Upper lobe of right lung (tissue), 1 donor: Measurements from ENCODE around the gene CABLES1. TPM values are rescaled to one million over a fixed set of nuclear protein-coding genes. Genes with fewer than 3 reads are reported as not detected.

Source experiments
- ATAC-seq: fragments of 200-7000 bp; cut with Tn5 transposase; one replicate; pipeline ENCODE4 v1.9.1; 2020; ENCODE audit warnings: mild to moderate bottlenecking, moderate library complexity
- DNase-seq: peaks from one replicate; pipeline ENCODE4 v3.0.0-alpha.2; 2020
- H3K27ac ChIP-seq: fragments of 200-600 bp; one replicate; pipeline ENCODE4 v1.8.0; 2022
- H3K27me3 ChIP-seq: fragments of 200-600 bp; one replicate; pipeline ENCODE4 v1.8.0; 2022; ENCODE audit warnings: mild to moderate bottlenecking
- H3K36me3 ChIP-seq: fragments of 200-600 bp; one replicate; pipeline ENCODE4 v1.8.0; 2022
- H3K4me1 ChIP-seq: fragments of 200-600 bp; one replicate; pipeline ENCODE4 v1.8.0; 2022
- H3K4me3 ChIP-seq: fragments of 200-600 bp; one replicate; pipeline ENCODE4 v1.8.0; 2022; ENCODE audit warnings: mild to moderate bottlenecking
- H3K9me3 ChIP-seq: fragments of 200-600 bp; one replicate; pipeline ENCODE4 v1.8.0; 2022
- intact Hi-C: fragments of 100-400 bp; cut with DNase I; formaldehyde crosslinking; loops from one replicate; pipeline ENCODE4 v1.11.0; 2022
- total RNA-seq: library from RNA; stranded (reverse); fragmentation: NEBNext Ultra II Directional; extraction: Animal tissue kit (Norgen Biotek cat#: 25700); gene quantifications from one replicate; pipeline ENCODE4 v1.2.1, GENCODE V29; 2021
- TF ChIP-seq, protein P1 (sequence below): fragments of 200-600 bp; IDR thresholded peaks from one replicate; pipeline ENCODE4 v1.8.0; 2022; ENCODE audit warnings: antibody characterized with exemption
- donor health status: DM: no; HTN: yes; CAD: no; lungs with severe emphysema.

CABLES1 gene
- total RNA-seq, 1 donor from 2014 or later, result 39.5 TPM

DNA sequence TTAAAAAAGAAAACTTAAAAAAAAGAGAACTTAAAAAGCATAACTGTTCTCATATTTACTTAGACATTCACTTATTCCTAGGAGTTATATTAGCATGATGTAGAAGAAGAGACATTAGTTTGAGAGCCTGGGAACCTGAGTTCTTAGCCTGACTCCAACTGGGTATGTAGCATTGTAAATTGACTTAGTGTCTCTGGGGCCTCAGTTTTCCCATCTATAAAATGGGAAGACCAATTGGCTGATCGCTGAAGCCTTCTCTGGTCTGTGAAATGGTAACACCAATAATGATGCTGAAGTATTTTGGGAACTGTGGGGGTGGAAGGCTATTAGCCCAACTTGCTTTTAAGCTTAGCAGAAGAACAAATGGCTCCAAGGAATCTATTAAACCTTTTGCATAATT, 55.9 kb downstream of the CABLES1 start:
- TF ChIP-seq, protein P1, sequence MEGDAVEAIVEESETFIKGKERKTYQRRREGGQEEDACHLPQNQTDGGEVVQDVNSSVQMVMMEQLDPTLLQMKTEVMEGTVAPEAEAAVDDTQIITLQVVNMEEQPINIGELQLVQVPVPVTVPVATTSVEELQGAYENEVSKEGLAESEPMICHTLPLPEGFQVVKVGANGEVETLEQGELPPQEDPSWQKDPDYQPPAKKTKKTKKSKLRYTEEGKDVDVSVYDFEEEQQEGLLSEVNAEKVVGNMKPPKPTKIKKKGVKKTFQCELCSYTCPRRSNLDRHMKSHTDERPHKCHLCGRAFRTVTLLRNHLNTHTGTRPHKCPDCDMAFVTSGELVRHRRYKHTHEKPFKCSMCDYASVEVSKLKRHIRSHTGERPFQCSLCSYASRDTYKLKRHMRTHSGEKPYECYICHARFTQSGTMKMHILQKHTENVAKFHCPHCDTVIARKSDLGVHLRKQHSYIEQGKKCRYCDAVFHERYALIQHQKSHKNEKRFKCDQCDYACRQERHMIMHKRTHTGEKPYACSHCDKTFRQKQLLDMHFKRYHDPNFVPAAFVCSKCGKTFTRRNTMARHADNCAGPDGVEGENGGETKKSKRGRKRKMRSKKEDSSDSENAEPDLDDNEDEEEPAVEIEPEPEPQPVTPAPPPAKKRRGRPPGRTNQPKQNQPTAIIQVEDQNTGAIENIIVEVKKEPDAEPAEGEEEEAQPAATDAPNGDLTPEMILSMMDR, result no peak
- intact Hi-C loops, result no loop called here
- Histone ChIP-seq H3K36me3 (no peaks in the 10 kb centered on the region), H3K27me3 (no peaks in the 10 kb centered on the region), H3K4me3 (no peak overlapping the region), H3K4me1 (peaks cover 35% of the 10 kb centered on the region), H3K9me3 (no peaks in the 10 kb centered on the region), H3K27ac (no peak overlapping the region)
- DNase-seq (no peak), ATAC-seq (no peak)

DNA sequence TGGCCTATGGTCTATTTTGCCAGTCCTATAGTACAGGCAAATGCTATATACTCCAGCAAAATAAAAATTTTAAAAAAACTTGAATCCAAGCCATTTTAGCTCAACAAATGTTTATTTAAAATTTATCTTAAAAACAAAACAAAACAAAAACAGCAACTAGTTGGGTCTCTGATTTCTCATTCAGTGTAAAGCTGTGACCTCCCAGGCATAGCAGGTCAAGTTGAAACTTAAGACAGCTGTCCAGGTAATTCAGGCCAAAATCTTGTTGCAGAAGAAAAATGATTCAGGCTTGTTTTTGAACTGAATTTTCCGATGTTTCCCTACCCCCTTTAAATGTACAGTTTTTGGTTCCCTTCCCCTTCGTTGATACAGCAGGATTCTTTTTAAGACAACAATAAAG, 58.5 kb downstream of the CABLES1 start:
- Histone ChIP-seq H3K27ac (no peak overlapping the region), H3K9me3 (no peaks in the 10 kb centered on the region), H3K36me3 (peaks cover 5% of the 10 kb centered on the region), H3K4me1 (peaks cover 42% of the 10 kb centered on the region), H3K27me3 (no peaks in the 10 kb centered on the region), H3K4me3 (no peak overlapping the region)
- no peak for ATAC-seq
- TF ChIP-seq, protein P1, result no peak
- intact Hi-C loops, result no loop called here
- no peak for DNase-seq

DNA sequence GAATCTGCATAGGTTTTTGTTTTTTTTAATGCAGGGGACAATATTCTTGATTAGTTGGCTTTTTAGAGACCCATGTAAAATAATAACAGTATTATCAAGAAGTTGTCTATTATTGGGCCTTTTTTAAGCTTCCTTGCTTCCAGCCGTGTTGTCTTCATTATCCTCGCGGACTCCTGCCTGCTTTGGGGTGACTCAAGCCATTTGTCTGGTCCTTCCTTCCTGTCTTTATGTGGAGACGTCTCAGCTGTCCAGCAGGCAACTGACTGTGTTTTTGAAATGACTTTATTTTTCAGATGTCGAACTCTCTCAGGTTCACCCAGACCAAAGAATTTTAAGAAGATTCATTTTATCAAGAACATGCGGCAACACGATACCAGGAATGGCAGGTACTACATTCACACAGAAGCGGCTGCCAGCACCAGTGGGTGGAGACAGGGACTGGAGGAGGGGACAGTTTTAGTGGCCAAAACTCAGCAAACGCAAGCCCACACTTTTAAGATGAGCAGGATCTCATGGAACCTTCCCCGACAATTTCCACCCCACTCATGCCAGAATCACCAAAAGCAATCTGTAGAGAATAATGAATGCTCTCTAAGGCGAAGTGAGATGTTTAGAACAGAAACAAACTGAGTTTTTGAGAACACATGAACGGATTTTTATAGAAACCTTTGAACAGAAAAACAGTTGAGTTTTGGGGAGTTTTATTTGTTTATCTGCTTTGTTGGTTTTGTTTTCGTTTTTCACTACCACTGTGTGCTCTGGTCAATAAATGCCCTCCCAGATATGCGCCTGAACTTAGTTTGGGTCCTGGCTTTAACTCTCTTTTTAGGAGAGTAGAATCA, 59.1 kb downstream of the CABLES1 start:
- intact Hi-C loops, result no loop called here
- ATAC-seq, result no peak
- Histone ChIP-seq H3K27ac (peak overlapping the region; percentile 42), H3K36me3 (peaks cover 5% of the 10 kb centered on the region), H3K4me1 (peaks cover 42% of the 10 kb centered on the region), H3K9me3 (no peaks in the 10 kb centered on the region), H3K27me3 (no peaks in the 10 kb centered on the region), H3K4me3 (no peak overlapping the region)
- no peak for DNase-seq
- TF ChIP-seq, protein P1, result no peak

DNA sequence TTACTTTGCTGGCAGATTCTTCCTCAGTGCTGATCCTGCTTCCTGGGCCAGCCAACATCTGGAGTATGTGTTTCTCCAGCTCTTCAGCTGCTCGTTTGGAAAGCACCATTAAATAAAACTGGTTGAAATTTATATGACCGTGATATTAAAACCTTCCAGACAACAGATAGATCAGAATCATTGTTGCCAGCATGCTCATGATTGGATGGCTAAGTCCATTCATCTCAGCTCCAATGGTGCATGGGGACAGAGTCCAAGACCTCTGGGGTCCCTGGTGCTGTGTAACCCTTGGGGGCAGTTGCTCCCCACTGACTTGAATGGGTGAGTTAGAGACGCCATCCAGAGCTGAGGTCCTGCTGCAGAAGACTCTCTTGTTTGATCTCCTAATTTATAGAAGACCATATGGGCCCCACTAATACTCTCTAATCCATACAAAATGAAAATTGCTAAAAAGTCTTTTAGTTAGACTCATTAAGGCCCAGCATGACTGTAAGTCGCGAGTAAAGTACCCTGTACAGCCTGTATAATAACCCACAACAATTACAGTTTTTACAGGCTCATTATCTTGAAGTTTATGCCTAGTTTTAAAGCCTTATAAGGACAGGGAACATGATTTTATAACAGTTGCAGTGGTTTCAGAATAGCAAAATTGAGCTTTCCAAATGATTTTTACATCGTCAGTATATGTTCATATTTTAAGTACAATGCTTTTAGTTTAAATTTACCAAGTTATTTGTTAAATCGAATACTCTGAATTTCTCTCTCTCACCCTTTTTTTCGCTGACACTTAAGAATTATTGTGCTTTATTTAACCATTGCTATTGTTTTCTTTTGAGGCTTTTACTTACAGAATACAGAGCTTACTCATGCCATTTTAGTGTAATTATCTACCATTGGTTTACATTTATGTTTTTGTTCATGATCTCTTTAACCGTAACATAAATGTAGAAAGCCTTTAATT, 60.0 kb downstream of the CABLES1 start:
- H3K4me3 ChIP-seq, result no peak overlapping the region
- H3K27me3 ChIP-seq, result no peaks in the 10 kb centered on the region
- H3K27ac ChIP-seq, result no peak overlapping the region
- intact Hi-C loops, result no loop called here
- H3K9me3 ChIP-seq, result no peaks in the 10 kb centered on the region
- ATAC-seq (no peak), DNase-seq (no peak)
- H3K4me1 ChIP-seq, result peaks cover 42% of the 10 kb centered on the region
- TF ChIP-seq, protein P1, result no peak
- peaks cover 5% of the 10 kb centered on the region for H3K36me3 ChIP-seq

DNA sequence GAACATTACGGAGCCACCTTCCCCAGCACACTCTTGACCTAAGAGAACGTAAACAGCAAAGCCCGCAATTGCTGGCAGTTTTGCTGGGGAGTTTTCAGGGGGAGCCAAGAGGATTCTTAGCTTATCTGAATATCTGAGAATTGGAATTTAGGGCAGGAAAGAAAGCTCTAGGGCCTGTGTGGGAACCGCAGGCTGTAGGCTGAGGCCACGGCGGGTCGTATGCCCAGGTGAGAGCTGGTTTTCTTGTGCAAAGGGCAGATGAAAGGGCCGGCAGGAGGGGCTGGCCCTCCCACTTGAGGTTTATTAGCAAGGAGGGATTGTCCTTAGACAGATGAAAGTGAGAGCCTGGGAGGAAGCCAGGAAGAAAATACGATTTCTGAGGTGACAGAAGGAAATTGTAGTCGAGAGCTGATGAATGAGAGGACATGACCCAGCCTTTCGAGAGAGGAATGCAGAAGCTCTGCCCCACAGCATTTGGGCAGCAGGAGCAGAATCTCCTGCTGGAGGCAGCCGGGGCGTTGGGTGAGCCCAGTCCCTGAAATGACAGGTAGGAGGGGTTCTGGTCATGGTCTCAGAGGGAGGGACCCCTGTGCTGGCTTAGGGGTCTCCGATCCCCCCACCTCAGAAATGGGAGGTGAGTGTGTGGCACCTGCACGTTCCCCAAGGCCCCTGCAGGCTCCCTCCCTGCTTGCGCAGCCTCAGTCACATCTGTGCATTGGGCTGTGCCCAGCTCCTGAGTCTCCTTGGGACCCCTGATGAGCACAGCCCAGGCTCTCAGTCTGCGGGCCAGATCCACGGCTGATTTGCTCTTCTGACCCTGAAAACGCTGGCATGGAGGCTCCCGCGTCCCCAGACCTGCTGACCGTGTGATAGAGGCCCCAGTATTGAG, 61.1 kb downstream of the CABLES1 start:
- H3K27me3 ChIP-seq, result no peaks in the 10 kb centered on the region
- ATAC-seq (peak; percentile 57), DNase-seq (no peak)
- H3K4me1 ChIP-seq, result peaks cover 42% of the 10 kb centered on the region
- H3K4me3 ChIP-seq, result no peak overlapping the region
- H3K36me3 ChIP-seq, result peaks cover 5% of the 10 kb centered on the region
- no peaks in the 10 kb centered on the region for H3K9me3 ChIP-seq
- TF ChIP-seq, protein P1, result no peak
- intact Hi-C loops, result no loop called here
- H3K27ac ChIP-seq, result peak overlapping the region; percentile 14
